SK-N-SH treated with all-trans-retinoic acid at 6 μM for 48 hours (cell line): ENCODE results near the gene ASF1A.

Source experiments
- ATAC-seq: fragments of 200-7000 bp; cut with Tn5 transposase; 3 replicates; pipeline ENCODE4 v1.9.1; 2020; ENCODE audit warnings: mild to moderate bottlenecking, moderate library complexity
- ARNTL ChIP-seq: fragments of 450-650 bp; formaldehyde crosslinking; IDR thresholded peaks from 2 replicates; pipeline ENCODE4 v1.5.0; 2020; ENCODE audit warnings: low read depth, mild to moderate bottlenecking, moderate library complexity, borderline replicate concordance
- BACH2 ChIP-seq: fragments of 250-450 bp; sonication (Bioruptor Pico); IDR thresholded peaks from 2 replicates; pipeline ENCODE4 v1.9.0; 2021; ENCODE audit warnings: mild to moderate bottlenecking, borderline replicate concordance
- CSDC2 ChIP-seq: fragments of 250-450 bp; sonication (Bioruptor Pico); IDR thresholded peaks from 2 replicates; pipeline ENCODE4 v1.5.0; 2020; ENCODE audit warnings: mild to moderate bottlenecking, moderate library complexity
- ESRRG ChIP-seq: fragments of 250-450 bp; sonication (Bioruptor Pico); IDR thresholded peaks from 2 replicates; pipeline ENCODE4 v1.6.1; 2021; ENCODE audit warnings: mild to moderate bottlenecking
- GLIS3 ChIP-seq: fragments of 250-450 bp; sonication (Bioruptor Pico); IDR thresholded peaks from 2 replicates; pipeline ENCODE4 v1.5.0; 2020; ENCODE audit warnings: mild to moderate bottlenecking, moderate library complexity
- OSR1 ChIP-seq: fragments of 250-450 bp; sonication (Bioruptor Pico); IDR thresholded peaks from 2 replicates; pipeline ENCODE4 v1.8.0; 2022; ENCODE audit warnings: moderate library complexity, mild to moderate bottlenecking, inconsistent platforms
- PPARA ChIP-seq: fragments of 250-450 bp; sonication (Bioruptor Pico); IDR thresholded peaks from 2 replicates; pipeline ENCODE4 v1.5.0; 2020; ENCODE audit warnings: mild to moderate bottlenecking, borderline replicate concordance
- RARB ChIP-seq: fragments of 250-450 bp; sonication (Bioruptor Pico); IDR thresholded peaks from 2 replicates; pipeline ENCODE4 v1.8.0; 2021; ENCODE audit warnings: mild to moderate bottlenecking, moderate library complexity
- TCF4 ChIP-seq: fragments of 250-450 bp; sonication (Bioruptor Pico); IDR thresholded peaks from 2 replicates; pipeline ENCODE4 v1.8.0; 2021; ENCODE audit warnings: mild to moderate bottlenecking, moderate library complexity, borderline replicate concordance
- TOX ChIP-seq: fragments of 250-450 bp; sonication (Bioruptor Pico); IDR thresholded peaks from 2 replicates; pipeline ENCODE4 v1.8.0; 2021; ENCODE audit warnings: mild to moderate bottlenecking, moderate library complexity, borderline replicate concordance
- ZC3H10 ChIP-seq: fragments of 250-450 bp; sonication (Bioruptor Pico); IDR thresholded peaks from 2 replicates; pipeline ENCODE4 v1.5.1; 2021; ENCODE audit warnings: mild to moderate bottlenecking, moderate library complexity
- ZFP3 ChIP-seq: fragments of 250-450 bp; sonication (Bioruptor Pico); IDR thresholded peaks from 2 replicates; pipeline ENCODE4 v1.5.0; 2020; ENCODE audit warnings: mild to moderate bottlenecking, moderate library complexity
- ZFP30 ChIP-seq: fragments of 450-650 bp; formaldehyde crosslinking; IDR thresholded peaks from 2 replicates; pipeline ENCODE4 v1.5.0; 2022; ENCODE audit warnings: mild to moderate bottlenecking, moderate library complexity
- ZNF70 ChIP-seq: fragments of 450-650 bp; formaldehyde crosslinking; IDR thresholded peaks from 2 replicates; pipeline ENCODE4 v1.5.0; 2020; ENCODE audit warnings: mild to moderate bottlenecking, moderate library complexity
- ZNF8 ChIP-seq: fragments of 450-650 bp; formaldehyde crosslinking; IDR thresholded peaks from 2 replicates; pipeline ENCODE4 v1.5.0; 2020; ENCODE audit warnings: mild to moderate bottlenecking, moderate library complexity
- TF ChIP-seq, protein P1 (sequence below): fragments of 250-450 bp; sonication (Bioruptor Pico); IDR thresholded peaks from 2 replicates; pipeline ENCODE4 v1.8.0; 2021; ENCODE audit warnings: low read depth, mild to moderate bottlenecking, moderate library complexity, borderline replicate concordance
- TF ChIP-seq, protein P2 (sequence below): fragments of 250-450 bp; sonication (Bioruptor Pico); IDR thresholded peaks from 2 replicates; pipeline ENCODE4 v1.5.1; 2021; ENCODE audit warnings: mild to moderate bottlenecking, moderate library complexity
- TF ChIP-seq, protein P3 (sequence below): fragments of 250-450 bp; sonication (Bioruptor Pico); IDR thresholded peaks from 2 replicates; pipeline ENCODE4 v1.5.0; 2020; ENCODE audit warnings: mild to moderate bottlenecking, moderate library complexity
- TF ChIP-seq, protein P4 (sequence below): fragments of 250-450 bp; sonication (Bioruptor Pico); IDR thresholded peaks from 2 replicates; pipeline ENCODE4 v1.5.1; 2020; ENCODE audit warnings: low read depth, mild to moderate bottlenecking, moderate library complexity
- TF ChIP-seq, protein P5 (sequence below): fragments of 250-450 bp; sonication (Bioruptor Pico); IDR thresholded peaks from 2 replicates; pipeline ENCODE4 v1.8.0; 2020; ENCODE audit warnings: mild to moderate bottlenecking, moderate library complexity, borderline replicate concordance

The ASF1A gene

DNA sequence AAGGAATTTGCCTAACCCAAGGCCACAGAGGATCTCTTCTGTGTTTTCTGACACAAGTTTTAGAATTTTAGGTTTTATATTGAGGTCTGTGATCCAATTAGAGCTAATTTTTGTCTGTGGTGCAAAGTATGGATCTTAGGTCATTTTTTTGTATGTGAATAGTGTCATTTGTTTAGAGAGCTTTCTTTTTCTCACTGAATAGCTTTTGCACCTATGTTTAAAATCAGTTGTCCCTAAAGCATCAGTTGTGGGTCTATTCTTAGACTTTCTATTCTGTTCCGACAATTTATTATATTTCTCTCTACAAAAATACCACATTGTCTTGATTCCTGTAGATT lies 41.3 kb downstream of the ASF1A start:
- ATAC-seq: no peak
- TF ChIP-seq, protein P1, sequence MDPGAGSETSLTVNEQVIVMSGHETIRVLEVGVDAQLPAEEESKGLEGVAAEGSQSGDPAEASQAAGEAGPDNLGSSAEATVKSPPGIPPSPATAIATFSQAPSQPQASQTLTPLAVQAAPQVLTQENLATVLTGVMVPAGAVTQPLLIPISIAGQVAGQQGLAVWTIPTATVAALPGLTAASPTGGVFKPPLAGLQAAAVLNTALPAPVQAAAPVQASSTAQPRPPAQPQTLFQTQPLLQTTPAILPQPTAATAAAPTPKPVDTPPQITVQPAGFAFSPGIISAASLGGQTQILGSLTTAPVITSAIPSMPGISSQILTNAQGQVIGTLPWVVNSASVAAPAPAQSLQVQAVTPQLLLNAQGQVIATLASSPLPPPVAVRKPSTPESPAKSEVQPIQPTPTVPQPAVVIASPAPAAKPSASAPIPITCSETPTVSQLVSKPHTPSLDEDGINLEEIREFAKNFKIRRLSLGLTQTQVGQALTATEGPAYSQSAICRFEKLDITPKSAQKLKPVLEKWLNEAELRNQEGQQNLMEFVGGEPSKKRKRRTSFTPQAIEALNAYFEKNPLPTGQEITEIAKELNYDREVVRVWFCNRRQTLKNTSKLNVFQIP: no peak
- TF ChIP-seq PPARA (CRISPR knock-in tag) (no peak), ZFP3 (CRISPR knock-in tag) (no peak), ESRRG (no peak), TCF4 (CRISPR knock-in tag) (no peak), ZC3H10 (CRISPR knock-in tag) (no peak), TOX (CRISPR knock-in tag) (no peak), ZNF70 (CRISPR knock-in tag) (no peak), CSDC2 (no peak), GLIS3 (CRISPR knock-in tag) (no peak), BACH2 (no peak), OSR1 (CRISPR knock-in tag) (no peak), ZFP30 (CRISPR knock-in tag) (no peak), ZNF8 (CRISPR knock-in tag) (no peak)
- TF ChIP-seq, protein P2, sequence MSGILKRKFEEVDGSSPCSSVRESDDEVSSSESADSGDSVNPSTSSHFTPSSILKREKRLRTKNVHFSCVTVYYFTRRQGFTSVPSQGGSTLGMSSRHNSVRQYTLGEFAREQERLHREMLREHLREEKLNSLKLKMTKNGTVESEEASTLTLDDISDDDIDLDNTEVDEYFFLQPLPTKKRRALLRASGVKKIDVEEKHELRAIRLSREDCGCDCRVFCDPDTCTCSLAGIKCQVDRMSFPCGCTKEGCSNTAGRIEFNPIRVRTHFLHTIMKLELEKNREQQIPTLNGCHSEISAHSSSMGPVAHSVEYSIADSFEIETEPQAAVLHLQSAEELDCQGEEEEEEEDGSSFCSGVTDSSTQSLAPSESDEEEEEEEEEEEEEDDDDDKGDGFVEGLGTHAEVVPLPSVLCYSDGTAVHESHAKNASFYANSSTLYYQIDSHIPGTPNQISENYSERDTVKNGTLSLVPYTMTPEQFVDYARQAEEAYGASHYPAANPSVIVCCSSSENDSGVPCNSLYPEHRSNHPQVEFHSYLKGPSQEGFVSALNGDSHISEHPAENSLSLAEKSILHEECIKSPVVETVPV (CRISPR knock-in tag): no peak
- TF ChIP-seq, protein P3, sequence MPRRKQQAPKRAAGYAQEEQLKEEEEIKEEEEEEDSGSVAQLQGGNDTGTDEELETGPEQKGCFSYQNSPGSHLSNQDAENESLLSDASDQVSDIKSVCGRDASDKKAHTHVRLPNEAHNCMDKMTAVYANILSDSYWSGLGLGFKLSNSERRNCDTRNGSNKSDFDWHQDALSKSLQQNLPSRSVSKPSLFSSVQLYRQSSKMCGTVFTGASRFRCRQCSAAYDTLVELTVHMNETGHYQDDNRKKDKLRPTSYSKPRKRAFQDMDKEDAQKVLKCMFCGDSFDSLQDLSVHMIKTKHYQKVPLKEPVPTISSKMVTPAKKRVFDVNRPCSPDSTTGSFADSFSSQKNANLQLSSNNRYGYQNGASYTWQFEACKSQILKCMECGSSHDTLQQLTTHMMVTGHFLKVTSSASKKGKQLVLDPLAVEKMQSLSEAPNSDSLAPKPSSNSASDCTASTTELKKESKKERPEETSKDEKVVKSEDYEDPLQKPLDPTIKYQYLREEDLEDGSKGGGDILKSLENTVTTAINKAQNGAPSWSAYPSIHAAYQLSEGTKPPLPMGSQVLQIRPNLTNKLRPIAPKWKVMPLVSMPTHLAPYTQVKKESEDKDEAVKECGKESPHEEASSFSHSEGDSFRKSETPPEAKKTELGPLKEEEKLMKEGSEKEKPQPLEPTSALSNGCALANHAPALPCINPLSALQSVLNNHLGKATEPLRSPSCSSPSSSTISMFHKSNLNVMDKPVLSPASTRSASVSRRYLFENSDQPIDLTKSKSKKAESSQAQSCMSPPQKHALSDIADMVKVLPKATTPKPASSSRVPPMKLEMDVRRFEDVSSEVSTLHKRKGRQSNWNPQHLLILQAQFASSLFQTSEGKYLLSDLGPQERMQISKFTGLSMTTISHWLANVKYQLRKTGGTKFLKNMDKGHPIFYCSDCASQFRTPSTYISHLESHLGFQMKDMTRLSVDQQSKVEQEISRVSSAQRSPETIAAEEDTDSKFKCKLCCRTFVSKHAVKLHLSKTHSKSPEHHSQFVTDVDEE (CRISPR knock-in tag): no peak
- TF ChIP-seq, protein P4, sequence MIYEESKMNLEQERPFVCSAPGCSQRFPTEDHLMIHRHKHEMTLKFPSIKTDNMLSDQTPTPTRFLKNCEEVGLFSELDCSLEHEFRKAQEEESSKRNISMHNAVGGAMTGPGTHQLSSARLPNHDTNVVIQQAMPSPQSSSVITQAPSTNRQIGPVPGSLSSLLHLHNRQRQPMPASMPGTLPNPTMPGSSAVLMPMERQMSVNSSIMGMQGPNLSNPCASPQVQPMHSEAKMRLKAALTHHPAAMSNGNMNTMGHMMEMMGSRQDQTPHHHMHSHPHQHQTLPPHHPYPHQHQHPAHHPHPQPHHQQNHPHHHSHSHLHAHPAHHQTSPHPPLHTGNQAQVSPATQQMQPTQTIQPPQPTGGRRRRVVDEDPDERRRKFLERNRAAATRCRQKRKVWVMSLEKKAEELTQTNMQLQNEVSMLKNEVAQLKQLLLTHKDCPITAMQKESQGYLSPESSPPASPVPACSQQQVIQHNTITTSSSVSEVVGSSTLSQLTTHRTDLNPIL (CRISPR knock-in tag): no peak
- TF ChIP-seq, protein P5, sequence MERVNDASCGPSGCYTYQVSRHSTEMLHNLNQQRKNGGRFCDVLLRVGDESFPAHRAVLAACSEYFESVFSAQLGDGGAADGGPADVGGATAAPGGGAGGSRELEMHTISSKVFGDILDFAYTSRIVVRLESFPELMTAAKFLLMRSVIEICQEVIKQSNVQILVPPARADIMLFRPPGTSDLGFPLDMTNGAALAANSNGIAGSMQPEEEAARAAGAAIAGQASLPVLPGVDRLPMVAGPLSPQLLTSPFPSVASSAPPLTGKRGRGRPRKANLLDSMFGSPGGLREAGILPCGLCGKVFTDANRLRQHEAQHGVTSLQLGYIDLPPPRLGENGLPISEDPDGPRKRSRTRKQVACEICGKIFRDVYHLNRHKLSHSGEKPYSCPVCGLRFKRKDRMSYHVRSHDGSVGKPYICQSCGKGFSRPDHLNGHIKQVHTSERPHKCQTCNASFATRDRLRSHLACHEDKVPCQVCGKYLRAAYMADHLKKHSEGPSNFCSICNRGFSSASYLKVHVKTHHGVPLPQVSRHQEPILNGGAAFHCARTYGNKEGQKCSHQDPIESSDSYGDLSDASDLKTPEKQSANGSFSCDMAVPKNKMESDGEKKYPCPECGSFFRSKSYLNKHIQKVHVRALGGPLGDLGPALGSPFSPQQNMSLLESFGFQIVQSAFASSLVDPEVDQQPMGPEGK (CRISPR knock-in tag): no peak

DNA sequence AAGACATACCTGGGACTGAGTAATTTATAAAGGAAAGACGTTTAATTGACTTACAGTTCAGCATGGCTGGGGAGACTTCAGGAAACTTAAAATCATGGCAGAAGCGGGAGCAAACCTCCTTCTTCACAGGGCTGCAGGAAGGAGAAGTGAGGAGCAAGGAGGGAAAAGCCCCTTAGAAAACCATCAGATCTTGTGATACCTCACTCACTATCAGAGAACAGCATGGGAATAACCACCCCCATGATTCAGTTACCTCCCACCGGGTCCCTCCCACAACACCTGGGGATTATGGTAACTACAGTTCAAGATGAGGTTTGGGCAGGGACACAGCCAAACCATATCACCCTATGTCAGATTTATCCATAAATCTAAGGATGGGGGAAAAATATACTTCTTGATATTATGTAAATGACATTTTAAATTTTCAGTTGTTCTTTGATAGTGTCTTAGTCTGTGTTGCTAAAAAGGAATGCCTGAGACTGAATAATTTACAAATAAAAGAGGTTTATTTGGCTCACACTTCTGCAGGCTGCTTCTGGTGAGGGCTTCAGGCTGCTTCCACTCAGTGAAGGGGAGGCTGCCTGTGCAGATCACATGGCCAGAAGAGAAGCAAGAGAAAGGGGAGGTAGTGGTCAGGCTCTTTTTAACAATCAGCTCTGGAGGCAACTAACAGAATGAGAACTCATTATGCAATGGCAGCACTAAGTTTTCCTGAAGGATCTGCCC lies 42.2 kb downstream of the ASF1A start:
- no peak for ATAC-seq
- TF ChIP-seq BACH2 (no peak), RARB (no peak), PPARA (CRISPR knock-in tag) (no peak), CSDC2 (no peak), ESRRG (no peak), GLIS3 (CRISPR knock-in tag) (no peak), ARNTL (no peak), ZNF8 (CRISPR knock-in tag) (no peak), TCF4 (CRISPR knock-in tag) (no peak), OSR1 (CRISPR knock-in tag) (no peak)
- TF ChIP-seq, protein P2 (CRISPR knock-in tag): no peak
- TF ChIP-seq, protein P1: no peak
